Renal cortex interstitium (tissue), 11 donors: ENCODE data around the gene CCDC91. TPM values are rescaled to one million over a fixed set of nuclear protein-coding genes. Genes with fewer than 3 reads are reported as not detected.
"Not testable (repeated sequence)": the region's sequence is repeated elsewhere in the genome, so short reads cannot be mapped to it uniquely, and the experiment has no call there.

Source experiments
- DNase-seq, 11 donors: peaks; one replicate each; pipeline ENCODE4 v3.0.0-alpha.2; 2013; ENCODE audit warnings: low read depth in 9 of 11, low spot score in 4 of 11; ENCODE audit errors: extremely low read depth in 1 of 11
- polyA plus RNA-seq, 3 donors: library from polyadenylated mRNA; unstranded; fragments of 120-200 nt; gene quantifications; one replicate each; pipeline ENCODE4 v1.2.1, GENCODE V29; 2013; ENCODE audit not compliant: insufficient read length in 3 of 3

The CCDC91 gene
- polyA plus RNA-seq, 3 donors, result 27.0 to 36.3 (median 29.9) TPM

GRCh38 chr12:28253161-28253641, 62.9 kb downstream of the CCDC91 start:
- no peak for DNase-seq

- DNase-seq, result no peak
Observed at GRCh38 chr12:28257411-28257810, 67.2 kb downstream of the CCDC91 start.

- no peak for DNase-seq
Observed at GRCh38 chr12:28258998-28259397, 68.7 kb downstream of the CCDC91 start.

- no peak for DNase-seq
Observed at GRCh38 chr12:28265435-28266042, 75.3 kb downstream of the CCDC91 start.

- not testable (repeated sequence) for DNase-seq
Observed at GRCh38 chr12:28267920-28268607, 77.8 kb downstream of the CCDC91 start.

GRCh38 chr12:28268608-28269229, 78.5 kb downstream of the CCDC91 start:
- no peak for DNase-seq

GRCh38 chr12:28269851-28270250, 79.6 kb downstream of the CCDC91 start:
- DNase-seq, result no peak

GRCh38 chr12:28278499-28278898, 88.2 kb downstream of the CCDC91 start:
- DNase-seq, result no peak

- DNase-seq, result no peak
Observed at GRCh38 chr12:28278960-28279359, 88.7 kb downstream of the CCDC91 start.

GRCh38 chr12:28286352-28286751, 96.1 kb downstream of the CCDC91 start:
- DNase-seq, result no peak

GRCh38 chr12:28290262-28290661, 100.0 kb downstream of the CCDC91 start:
- peak in 1 of 11 donors; percentile 2 for DNase-seq

- DNase-seq, result no peak
Observed at GRCh38 chr12:28292699-28293098, 102.4 kb downstream of the CCDC91 start.

- no peak for DNase-seq
Observed at GRCh38 chr12:28294300-28294699, 104.0 kb downstream of the CCDC91 start.

- DNase-seq, result no peak
Observed at GRCh38 chr12:28296287-28296686, 106.0 kb downstream of the CCDC91 start.

- no peak for DNase-seq
Observed at GRCh38 chr12:28303192-28303591, 112.9 kb downstream of the CCDC91 start.

GRCh38 chr12:28306535-28306934, 116.3 kb downstream of the CCDC91 start:
- DNase-seq, result no peak

GRCh38 chr12:28308891-28309290, 118.6 kb downstream of the CCDC91 start:
- no peak for DNase-seq

- no peak for DNase-seq
Observed at GRCh38 chr12:28313631-28314030, 123.4 kb downstream of the CCDC91 start.

- no peak for DNase-seq
Observed at GRCh38 chr12:28316049-28316448, 125.8 kb downstream of the CCDC91 start.

- DNase-seq, result no peak
Observed at GRCh38 chr12:28318273-28318672, 128.0 kb downstream of the CCDC91 start.
